ENCODE results near the gene SVIP.

Gene SVIP, protein sequence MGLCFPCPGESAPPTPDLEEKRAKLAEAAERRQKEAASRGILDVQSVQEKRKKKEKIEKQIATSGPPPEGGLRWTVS

DNA sequence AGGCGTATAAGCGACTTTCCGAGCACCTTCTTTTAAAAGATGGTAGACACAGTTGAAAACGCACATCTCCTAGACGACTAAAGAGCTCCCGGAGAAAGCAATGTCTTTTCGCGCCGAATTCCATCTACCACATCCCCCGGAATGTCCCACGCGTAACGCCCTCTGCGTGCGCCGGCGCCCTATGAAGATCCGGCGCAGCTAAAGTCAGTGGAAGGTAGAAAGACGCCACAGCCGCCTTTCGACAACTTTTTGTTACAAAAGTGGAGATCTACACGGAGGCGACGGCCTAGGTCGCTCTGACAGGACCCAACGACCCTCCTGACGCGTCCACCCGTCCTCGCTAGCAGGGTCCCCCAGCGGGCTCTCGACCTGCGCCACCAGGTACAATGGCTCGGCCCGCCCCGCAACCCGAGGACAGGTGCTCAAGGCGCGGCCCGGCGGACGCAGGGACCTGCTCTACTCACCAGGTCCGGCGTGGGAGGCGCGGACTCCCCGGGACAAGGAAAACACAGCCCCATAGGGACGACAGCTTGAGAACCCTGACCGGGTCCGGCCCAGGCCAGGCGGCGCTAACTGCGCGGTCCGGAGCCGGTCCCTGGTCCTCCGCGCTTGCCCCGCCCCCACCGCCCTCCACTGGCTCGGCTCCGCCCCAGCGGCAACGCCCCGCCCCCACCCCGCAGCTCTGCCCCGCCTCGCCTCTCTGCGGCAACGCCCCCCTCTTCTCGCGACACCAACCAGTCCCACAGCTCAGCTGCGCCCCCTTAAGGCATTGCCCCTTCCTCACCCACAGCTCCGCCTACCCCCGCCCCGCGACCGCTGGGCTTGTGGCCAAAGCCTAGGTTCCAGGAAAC lies at the start of gene SVIP:
SVIP (minus strand) TSS at position 571 of the 851 bp plus-strand sequence; CDS start at position 518, 53 bp downstream.
- peak; percentile 91 for DNase-seq

DNA sequence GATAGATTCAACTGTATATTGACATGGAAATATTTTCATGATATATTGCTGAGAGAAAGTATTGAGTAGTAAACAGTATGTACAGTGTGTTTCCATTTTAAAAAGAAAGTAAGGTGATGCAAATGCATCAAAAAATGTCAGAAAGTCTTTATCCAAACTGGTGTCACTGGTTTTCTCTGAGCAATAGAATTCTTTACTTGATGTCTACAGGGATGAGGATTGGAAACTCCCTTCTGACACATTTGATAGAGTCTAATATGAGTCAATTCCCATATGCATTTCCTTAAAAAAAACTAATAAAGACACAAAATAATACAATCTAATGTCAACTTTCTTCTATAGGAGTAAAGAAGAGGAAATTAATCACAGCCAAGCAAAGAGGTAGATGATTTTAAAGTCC lies 49.0 kb upstream of the SVIP start:
- DNase-seq: no peak

DNA sequence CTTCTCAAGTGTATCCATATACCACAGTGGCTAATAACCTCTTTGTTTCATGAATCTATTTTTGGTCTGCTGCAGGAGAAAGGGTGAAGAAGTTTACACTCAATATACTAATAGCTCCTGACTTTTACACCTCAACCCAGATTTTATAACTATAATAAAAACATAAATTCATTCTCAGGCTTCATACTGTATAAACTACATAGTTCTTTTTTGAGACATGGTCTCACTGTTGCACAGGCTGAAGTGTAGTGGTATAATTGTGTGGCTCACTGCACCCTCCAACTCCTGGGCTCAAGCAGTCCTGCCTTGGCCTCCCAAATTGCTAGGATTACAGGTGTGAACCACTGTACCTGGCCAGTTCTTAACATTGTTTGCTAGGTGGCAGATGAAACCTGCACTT lies 48.4 kb upstream of the SVIP start:
- no peak for DNase-seq

DNA sequence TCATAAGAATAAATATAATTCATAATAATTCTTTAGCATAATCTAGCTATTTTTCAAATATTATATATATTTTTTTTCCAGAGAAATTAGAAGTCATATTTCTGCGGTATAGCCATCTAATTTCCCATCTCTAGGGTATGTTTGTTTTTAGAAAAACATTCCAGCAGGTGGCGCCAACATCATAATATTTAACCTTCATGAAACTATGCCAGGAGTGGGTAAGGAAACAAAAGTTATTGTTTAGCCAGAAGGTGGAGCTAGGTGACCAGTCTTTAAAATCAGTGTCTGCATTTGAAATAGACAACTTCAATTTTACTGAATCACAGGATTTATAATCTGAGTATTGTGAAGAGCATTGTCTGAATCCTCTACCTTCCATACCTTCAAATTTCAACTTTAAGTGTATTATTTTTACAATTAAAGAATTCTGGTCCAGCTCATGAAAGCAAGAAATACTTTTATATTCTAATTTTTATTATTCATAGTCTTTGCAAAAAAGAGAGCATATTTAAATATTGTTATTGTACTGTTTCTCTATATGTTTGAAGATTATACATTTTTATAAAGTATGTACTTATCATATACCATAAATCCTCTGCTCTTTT lies 46.4 kb upstream of the SVIP start:
- DNase-seq: peak; percentile 31

DNA sequence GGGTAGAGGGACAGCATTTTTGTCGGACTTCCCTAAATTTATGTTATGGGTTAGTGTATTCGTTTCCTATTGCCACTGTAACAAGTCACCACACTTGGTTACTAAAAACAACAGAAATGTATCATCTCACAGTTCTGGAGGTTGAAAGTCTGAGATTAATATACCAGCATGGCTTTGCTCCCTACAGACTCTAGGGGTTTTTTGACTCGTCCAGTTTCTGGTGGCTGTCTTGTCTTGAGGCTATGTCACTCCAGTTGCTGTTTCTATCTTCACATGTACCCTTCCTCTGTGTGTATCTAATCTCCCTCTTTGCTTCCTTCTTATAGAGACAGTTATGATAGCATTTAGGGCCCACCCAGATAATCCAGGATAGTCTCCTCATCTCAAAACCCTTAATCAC lies 39.7 kb upstream of the SVIP start:
- no peak for DNase-seq

DNA sequence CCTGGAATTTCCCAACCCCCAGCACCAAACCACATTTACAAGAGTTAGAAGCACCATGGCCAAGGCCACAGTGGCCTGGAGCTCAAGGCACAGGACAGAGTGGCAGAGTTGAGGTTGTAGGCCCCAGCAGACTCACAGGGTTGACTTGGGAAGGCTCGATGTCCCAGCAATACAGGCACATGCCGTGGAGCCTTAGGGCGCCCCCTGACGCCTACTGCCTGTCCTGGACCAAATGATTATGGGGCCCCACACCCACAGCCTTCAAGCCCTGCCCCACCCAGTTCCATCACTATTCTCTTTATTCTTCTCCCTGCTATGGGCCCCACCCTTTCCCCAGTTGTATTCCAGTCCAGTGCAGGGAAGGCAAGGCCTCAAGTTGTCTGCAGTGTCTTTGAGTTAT lies 30.6 kb upstream of the SVIP start, which contains the start of gene CCDC179:
CCDC179 (minus strand) TSS at position 234 of the 400 bp plus-strand sequence; CDS start at position 181, 53 bp downstream.
- no peak for DNase-seq

DNA sequence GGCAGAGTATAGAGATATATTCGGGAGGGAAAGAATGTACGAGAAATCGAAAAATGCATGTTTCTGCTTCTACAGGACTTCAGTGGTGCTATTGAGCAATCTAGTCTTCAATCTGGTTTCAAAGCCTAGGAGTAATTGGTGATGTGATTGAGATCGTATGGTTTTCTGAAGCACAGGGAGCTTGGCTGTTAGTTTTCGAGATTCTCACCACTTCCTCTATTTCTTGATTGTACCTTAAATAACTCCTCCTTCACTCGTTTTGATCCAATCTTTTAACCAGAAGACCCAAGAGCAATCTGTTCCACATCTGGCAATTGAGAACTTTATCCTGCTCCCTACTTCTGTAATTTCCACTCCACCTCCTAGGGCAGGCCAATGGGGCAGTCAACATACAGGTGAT lies 30.2 kb upstream of the SVIP start:
- DNase-seq: no peak

DNA sequence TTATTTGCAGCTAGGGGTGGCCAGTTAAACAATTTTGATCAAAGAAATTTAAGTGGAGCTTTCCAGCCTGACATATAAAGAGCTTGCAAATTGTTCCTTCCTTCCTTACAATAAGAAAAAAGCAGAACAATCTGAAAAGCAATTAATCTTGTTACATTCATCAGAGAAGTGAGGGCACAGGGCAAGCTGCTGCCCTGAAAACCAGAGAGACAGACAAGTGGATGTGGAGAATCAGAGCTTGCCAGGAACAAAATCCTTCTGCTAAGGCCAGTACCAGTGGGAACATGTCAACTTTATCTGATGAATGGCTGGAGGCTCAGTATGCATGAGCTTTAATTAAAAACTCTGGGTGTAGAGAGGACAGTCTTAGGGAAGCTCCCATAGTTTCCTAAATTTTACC lies 21.9 kb upstream of the SVIP start:
- no peak for DNase-seq

DNA sequence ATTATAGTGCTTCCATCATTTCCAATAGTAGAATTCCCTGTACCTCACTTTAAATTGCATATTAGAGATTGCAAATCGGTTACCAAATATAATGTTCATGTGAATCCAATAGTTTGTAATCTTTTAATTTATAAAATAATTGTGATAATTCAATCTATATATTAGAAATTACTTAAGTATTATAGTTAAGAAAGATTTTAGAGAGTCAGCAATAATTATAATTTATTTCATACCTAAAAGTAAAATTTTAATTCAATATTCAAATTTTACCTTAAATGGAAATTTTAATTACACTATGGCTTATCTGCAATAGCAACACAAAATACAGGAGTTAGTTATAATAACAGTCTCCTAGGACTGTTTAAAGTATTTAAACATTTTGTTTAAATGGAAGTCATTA lies 17.1 kb upstream of the SVIP start:
- DNase-seq: no peak

DNA sequence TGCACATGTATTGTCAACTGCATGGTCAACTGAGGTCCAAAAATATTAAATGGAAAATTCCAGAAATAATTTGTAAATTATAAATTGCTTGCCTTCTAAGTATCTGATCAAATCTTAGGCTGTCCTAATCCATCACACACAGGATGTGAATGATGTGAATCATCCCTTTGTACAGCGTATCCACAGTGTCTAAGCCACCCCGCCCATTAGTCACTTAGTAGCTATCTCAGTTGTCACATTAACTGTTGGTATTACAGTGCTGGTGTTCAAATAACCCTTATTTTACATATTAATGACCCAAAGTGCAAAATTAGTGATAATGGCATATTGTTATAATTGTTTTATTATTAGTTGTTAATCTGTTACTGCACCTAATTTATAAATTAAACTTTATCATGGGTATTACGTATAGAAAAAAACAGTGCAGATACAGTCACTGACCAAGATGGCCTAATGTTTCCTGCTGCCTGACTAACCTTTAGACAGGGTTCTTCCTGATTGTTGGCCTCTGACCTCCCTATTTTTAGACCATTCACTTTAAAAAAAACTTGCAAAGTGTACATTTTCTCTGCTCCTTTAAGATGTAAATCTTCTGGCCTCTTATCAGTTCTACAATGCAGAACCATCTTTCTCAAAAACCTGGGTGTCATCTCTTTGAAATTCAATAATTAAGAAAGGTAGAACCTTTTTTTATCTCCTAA lies 2.9 kb upstream of the SVIP start:
- DNase-seq: no peak

DNA sequence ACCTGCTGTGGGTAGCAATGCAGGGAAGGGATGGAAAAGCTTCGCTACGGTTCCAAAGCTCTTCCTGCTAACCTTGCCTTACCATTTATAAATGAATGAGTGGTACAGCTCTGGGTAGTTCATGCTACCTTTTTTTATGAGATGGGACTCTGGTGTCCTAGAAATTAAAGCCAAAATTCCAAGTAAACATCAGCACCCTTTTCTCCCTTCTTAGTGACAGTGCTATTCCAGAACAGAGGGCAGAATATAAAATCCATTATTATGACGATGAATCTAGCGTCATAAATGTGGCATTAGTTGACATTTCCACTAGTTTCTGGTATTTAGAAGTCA lies 447 bp upstream of the SVIP start:
- no peak for DNase-seq

DNA sequence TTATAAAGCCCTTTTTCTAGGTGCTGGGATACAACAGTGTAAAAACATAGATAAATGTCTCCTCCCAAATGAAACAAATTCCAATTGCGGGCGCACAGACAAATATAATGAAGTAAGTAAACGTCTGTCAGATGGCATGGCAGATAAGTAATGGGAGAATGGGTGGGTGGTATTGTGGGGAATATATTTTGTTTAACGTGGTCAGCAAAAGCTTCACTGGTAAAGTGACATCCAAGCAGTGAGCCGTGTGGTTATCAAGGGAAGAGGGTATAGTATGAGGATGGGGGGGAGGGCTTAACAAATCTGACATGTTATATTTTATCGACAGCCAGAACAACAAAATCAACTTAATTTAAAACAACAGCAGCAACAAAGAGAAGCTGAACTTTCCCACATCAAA lies 1.2 kb downstream of the SVIP start:
- DNase-seq: no peak

DNA sequence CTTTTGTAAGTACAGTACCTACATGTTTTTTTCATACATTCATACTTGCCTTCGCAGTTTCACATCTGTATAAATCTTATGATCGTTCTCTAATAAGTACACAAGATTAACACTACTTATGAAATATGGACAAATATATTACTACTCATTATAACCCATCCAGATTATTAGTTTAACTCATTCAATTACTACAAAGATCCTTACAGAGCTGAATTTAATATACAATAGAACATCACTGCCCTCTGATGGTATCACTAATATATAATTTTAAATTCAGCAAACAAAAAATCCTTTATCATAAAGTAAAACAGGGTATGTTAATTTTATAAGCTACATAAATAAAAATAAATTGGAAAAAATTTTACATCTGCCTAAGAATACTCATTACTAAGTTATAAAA lies 7.4 kb downstream of the SVIP start:
- no peak for DNase-seq

DNA sequence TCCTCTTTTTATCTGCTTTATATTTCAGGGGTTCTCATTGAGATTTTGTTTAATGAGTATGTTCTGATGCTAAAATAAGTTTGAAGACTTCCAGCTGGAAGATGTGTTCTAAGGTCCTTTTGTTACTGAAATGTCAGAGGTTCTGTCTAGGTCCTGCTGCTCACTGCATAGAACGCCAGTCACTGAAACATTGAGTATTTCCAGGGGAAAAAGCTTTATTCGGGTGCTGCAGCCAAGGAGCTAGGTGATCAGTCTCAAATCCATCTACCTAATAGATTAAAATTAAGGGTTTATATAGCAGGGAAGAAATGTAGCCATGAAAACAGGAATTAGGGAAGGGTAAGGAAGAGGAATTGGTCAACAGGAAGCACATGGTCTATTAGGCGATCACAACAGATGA lies 19.7 kb downstream of the SVIP start:
- DNase-seq: no peak

DNA sequence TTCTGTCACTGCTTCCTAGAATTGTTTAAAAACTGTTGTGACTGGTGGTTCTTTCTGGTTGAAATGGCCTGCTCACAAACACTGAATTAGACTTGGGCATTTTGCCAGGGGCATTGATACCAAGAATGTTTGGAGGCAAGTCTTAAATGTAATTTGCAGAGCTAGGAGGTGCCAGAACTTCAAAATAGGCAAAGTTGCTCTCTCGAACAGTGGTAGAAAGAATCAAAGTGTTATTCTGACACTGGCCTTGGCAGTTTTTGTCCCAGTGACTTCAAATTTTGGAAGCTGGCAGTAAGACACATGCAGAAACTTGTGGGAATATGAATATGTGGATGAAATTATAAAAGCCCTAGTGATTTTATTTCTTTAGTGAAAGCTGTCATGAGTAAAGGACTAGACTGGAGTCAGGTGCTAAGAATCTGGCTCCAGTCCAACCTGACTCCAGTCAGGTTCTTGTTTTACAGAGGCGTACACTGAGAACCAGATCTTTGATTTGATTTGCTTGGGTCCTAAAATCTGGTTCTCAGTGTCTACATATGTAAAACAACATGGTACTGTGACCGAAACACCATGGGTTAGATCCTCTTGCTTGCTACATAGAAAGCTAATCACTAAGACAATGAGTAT lies 20.9 kb downstream of the SVIP start:
- DNase-seq: no peak

DNA sequence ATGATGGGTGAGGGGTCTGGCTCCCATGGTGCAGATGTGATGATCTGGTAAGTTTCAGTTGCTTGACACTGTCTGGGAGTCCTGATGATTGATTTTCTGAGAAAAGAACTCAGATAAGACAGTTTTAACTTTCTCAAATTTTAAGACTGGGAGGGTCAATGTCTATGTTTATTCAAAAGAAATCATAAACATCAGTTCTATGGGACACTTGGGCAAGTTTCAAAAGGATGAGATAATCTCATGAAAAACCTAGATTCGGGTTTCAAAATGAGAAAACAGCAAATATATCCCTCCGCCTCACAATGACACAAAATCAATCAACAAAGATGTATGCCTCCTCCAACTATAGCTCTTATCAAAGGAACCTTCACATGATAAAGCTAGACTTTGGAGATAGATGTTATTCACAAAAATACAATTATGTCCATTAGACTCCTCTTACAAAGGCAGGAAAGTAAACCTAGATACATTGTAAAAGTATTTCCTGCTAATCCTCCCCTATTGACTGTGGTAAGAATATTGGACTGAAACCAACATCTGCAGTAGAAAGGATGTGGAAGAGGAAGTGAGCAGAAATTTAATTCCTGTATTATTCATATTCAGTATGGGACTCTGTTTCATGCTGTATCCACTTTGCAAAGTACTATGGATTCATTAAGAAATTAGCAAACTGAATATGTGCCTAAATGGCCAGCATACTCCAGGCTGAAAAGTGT lies 21.6 kb downstream of the SVIP start:
- DNase-seq: no peak

DNA sequence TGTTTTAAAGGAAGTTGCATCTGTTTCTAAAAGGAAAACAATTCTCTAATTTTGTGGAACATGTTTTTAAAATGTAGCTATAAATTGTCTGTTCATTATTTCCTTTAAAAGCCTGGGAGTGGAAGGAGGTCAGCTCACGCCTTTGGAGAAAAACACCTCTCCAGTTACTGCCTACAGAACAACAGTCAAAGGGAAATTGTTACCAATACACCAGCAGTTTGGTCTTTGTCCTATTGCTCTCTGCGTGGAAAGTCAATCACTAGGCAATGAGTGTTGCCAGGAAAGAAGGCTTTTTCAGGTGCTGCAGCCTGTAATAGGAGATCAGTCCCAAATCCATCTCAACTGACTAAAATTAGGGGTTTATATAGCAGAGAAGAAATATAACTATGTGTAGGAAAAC lies 22.2 kb downstream of the SVIP start:
- no peak for DNase-seq

DNA sequence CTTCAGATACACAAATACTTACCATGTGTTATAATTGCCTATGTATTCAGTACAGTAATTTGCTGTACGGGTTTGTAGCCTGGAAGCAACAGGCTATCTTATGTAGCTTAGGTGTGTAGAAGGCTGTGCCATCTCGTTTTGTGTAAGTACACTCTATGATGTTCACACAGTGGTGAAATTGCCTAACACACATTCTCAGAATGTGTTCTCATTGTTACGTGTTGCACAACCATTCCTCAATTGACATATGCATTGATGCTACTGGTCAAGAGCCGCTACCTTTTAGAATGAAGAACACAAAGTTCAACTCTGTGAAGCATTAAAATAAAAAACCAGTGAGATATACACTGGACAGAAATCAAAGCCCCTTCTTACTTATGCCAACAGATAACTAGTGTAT lies 26.7 kb downstream of the SVIP start:
- no peak for DNase-seq

DNA sequence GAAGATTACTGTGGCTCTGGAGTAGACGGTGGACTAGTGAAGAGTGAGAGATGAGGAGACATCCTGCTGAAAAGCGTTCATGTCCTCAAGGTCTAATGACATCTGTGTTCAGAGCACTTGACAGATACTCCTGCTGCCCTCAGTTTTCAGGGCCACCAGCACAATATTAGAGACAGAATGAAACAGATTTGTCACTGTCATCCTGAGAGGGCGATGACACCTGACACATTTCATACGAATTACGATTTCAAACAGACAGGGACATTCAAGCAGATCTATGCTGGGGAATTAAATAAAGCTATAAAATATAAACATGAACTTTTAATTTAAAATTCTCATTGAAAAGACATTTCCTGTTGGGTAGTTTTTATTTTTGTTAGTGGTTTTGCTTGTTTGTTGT lies 29.1 kb downstream of the SVIP start:
- no peak for DNase-seq

DNA sequence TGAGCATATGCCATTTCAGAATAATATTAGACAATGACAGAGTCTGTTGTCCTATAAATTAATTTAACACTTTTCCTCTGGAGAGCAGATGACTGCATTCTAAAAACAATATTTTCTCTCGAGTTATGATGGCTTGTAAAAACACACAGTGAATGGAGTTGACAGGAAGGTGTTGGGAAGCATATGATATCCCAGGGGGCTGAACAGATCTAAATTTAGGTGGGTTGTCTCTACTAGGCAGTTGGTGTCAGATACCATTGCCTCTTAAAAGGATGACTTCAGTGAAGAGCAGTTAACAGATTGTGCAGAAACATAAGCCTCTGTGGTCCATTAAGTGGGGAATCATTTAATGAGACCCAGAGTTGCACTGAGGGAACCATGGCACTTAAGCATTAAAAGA lies 30.7 kb downstream of the SVIP start:
- DNase-seq: no peak

DNA sequence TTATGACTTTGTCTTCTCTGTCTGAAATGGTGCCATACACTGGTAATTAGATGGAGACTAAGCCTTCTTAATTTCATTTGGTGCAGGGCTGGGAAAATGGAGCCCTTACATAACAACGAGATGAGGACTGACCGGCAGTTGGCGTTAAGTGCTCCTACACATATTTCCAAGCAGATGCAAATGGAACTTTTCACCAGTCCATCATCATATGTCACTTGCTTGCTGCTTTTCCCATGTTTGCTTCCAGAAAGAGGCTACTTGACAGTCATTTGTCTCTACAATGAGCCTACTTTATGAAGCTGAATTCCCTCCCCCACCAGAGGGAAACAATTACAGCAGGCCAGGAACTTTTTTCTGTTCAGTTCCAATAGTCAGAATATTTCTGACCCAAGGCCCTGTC lies 32.6 kb downstream of the SVIP start:
- DNase-seq: no peak

DNA sequence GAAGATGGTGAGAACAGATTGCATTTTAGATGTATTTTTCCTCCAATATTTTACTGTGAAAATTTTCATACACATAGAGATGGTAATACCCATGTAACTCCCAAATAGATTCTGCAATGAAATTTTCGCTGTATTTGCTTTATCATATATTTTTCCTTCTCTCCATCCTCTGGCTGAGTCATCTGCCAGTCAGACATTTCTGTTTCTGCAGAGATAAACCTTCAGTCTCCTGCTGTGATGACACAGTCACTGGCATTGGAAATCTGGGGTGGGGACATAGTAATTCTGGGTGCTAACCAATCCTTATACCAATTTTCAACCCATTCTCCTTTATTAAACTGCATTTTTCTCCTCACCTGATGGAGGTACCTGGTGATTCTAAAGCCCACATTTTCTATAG lies 33.7 kb downstream of the SVIP start:
- DNase-seq: no peak

DNA sequence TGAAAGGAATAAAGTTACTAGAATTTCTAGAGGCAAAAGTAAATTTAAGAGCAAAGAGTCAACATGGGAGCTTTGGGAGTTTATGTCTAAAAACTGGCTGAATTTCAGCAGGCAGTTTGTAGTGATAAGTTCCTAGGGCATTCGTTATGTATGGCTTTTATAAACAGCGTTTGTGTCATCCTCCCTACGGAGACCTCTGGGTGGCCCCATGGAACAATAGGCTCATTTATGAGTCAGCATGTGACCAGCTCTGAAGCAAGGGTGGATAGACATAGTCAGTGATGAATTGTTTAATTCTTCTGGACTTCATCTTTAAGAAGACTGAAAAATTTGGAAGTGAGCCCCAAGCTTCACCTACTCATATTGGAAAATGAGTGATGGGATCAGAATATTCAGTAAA lies 37.1 kb downstream of the SVIP start:
- DNase-seq: no peak
